ENCODE measurements around the gene KIR3DL2. TPM values are rescaled to one million over a fixed set of nuclear protein-coding genes. Genes with fewer than 3 reads are reported as not detected.
"Not testable (repeated sequence)": the region's sequence is repeated elsewhere in the genome, so short reads cannot be mapped to it uniquely, and the experiment has no call there.

Gene KIR3DL2
- total and polyA plus RNA-seq, 7 donors = 0.22 TPM; not detected in 6

DNA sequence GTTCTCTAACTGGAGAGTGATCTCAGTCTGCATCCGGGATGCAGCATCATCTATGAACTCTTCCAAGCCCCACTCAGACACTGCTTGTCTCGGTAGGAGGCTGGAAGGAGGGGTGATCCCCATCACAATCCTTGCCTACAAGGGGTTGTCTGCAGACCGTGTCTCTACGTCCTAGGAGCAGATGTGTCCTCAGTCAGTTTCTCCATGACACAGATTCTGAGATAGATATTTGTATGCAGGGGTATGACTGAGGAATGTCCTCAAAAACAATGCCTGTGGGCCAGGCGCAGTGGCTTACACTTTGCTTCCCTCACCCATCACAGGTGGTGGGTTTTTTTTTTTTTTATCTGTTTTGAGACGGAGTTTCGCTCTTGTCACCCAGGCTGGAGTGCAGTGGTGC lies 56.6 kb downstream of the KIR3DL2 start:
- TF ChIP-seq, protein P1, sequence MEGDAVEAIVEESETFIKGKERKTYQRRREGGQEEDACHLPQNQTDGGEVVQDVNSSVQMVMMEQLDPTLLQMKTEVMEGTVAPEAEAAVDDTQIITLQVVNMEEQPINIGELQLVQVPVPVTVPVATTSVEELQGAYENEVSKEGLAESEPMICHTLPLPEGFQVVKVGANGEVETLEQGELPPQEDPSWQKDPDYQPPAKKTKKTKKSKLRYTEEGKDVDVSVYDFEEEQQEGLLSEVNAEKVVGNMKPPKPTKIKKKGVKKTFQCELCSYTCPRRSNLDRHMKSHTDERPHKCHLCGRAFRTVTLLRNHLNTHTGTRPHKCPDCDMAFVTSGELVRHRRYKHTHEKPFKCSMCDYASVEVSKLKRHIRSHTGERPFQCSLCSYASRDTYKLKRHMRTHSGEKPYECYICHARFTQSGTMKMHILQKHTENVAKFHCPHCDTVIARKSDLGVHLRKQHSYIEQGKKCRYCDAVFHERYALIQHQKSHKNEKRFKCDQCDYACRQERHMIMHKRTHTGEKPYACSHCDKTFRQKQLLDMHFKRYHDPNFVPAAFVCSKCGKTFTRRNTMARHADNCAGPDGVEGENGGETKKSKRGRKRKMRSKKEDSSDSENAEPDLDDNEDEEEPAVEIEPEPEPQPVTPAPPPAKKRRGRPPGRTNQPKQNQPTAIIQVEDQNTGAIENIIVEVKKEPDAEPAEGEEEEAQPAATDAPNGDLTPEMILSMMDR (IDR thresholded peaks at IDR 0.05) = no peak
- TF ChIP-seq POLR2A (IDR thresholded peaks at IDR 0.05) = no peak
- TF ChIP-seq POLR2AphosphoS5 (IDR thresholded peaks at IDR 0.05) = no peak
- TF ChIP-seq EP300 (IDR thresholded peaks at IDR 0.05) = no peak
- no peak for DNase-seq
- Histone ChIP-seq H3K4me1 (no peaks in the 10 kb centered on the region), H3K36me3 (no peaks in the 10 kb centered on the region), H3K9me3 (no peaks in the 10 kb centered on the region), H3K27ac (no peak overlapping the region), H3K27me3 (peaks cover 0 to 8% (median 0%) of the 10 kb centered on the region in 3 donors), H3K4me3 (no peak overlapping the region)
- WGBS, 2 donors = 84 to 86% methylated on average over 7 of the region's 7 CpGs
- intact Hi-C loops (cut with DNase I) = no loop called here

DNA sequence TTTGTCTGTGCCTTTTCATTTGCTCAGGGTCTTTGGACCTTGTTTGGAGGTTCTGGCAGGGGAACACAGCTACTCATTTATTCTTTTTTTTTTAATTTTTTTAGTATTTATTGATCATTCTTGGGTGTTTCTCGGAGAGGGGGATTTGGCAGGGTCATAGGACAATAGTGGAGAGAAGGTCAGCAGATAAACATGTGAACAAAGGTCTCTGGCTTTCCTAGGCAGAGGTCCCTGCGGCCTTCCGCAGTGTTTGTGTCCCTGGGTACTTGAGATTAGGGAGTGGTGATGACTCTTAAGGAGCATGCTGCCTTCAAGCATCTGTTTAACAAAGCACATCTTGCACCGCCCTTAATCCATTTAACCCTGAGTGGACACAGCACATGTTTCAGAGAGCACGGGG lies 57.7 kb downstream of the KIR3DL2 start:
- H3K27me3 ChIP-seq; DNase-seq; H3K27ac ChIP-seq; H3K9me3 ChIP-seq; H3K4me3 ChIP-seq; H3K36me3 ChIP-seq; intact Hi-C loops (cut with DNase I); H3K4me1 ChIP-seq: not testable (repeated sequence)
- 55 to 90% methylated on average over 4 of the region's 5 CpGs for WGBS, 2 donors

Small RNAs within 50 kb of the gene (small RNA-seq; reads per million reads assigned to genes)
- gene RNU6-222P = 0 reads per million in 3 donors

Other genes with a start within 250 kb of the KIR3DL2 start
- 1 to 10 TPM; 1.8 to 5.8 (median 3.0) TPM for gene LILRB1, start 220.0 kb upstream of the KIR3DL2 start, total RNA-seq
- gene LILRB1, start 220.0 kb upstream of the KIR3DL2 start, polyA plus RNA-seq = 10 to 100 TPM in 1 of 3 donors, 1 to 10 TPM in 2; 3.7 to 11.7 (median 6.6) TPM
- 1 to 10 TPM; 1.4 to 6.4 (median 4.3) TPM for gene LILRB4, start 187.5 kb upstream of the KIR3DL2 start, total RNA-seq
- gene LILRB4, start 187.5 kb upstream of the KIR3DL2 start, polyA plus RNA-seq = 10 to 100 TPM in 2 of 3 donors, 1 to 10 TPM in 1; 3.0 to 23.8 (median 15.8) TPM
- gene KIR3DL3, start 126.0 kb upstream of the KIR3DL2 start, total RNA-seq = not detected
- gene KIR3DL3, start 126.0 kb upstream of the KIR3DL2 start, polyA plus RNA-seq = under 1 TPM in 1 of 3 donors, not detected in 2; 0.06 TPM
- gene KIR2DL3, start 111.9 kb upstream of the KIR3DL2 start, total RNA-seq = not detected
- gene KIR2DL3, start 111.9 kb upstream of the KIR3DL2 start, polyA plus RNA-seq = under 1 TPM in 1 of 3 donors, not detected in 2; 0.07 TPM
- gene KIR2DL1, start 80.7 kb upstream of the KIR3DL2 start, total RNA-seq = not detected
- gene KIR2DL1, start 80.7 kb upstream of the KIR3DL2 start, polyA plus RNA-seq = under 1 TPM in 1 of 3 donors, not detected in 2; 0.06 TPM
- gene KIR2DL4, start 46.8 kb upstream of the KIR3DL2 start, total RNA-seq = not detected
- gene KIR2DL4, start 46.8 kb upstream of the KIR3DL2 start, polyA plus RNA-seq = under 1 TPM in 1 of 3 donors, not detected in 2; 0.45 TPM
- not detected for gene KIR3DL1, start 34.0 kb upstream of the KIR3DL2 start, total RNA-seq
- gene KIR3DL1, start 34.0 kb upstream of the KIR3DL2 start, polyA plus RNA-seq = under 1 TPM in 1 of 3 donors, not detected in 2; 0.04 TPM
- not detected for gene KIR2DS4, start 17.8 kb upstream of the KIR3DL2 start, total RNA-seq
- under 1 TPM in 1 of 3 donors, not detected in 2; 0.10 TPM for gene KIR2DS4, start 17.8 kb upstream of the KIR3DL2 start, polyA plus RNA-seq
- gene FCAR, start 23.8 kb downstream of the KIR3DL2 start, total RNA-seq = 1 to 10 TPM in 1 of 4 donors, under 1 TPM in 1, not detected in 2; 0.49 to 1.2 TPM
- 1 to 10 TPM in 1 of 3 donors, under 1 TPM in 1, not detected in 1; 0.17 to 2.1 TPM for gene FCAR, start 23.8 kb downstream of the KIR3DL2 start, polyA plus RNA-seq
- gene NCR1, start 55.7 kb downstream of the KIR3DL2 start, total RNA-seq = not detected
- under 1 TPM in 1 of 3 donors, not detected in 2; 0.60 TPM for gene NCR1, start 55.7 kb downstream of the KIR3DL2 start, polyA plus RNA-seq
- gene NLRP7, start 97.1 kb downstream of the KIR3DL2 start, total RNA-seq = not detected
- gene NLRP7, start 97.1 kb downstream of the KIR3DL2 start, polyA plus RNA-seq = under 1 TPM in 1 of 3 donors, not detected in 2; 0.07 TPM
- gene NLRP2, start 115.9 kb downstream of the KIR3DL2 start, total RNA-seq = 1 to 10 TPM in 1 of 4 donors, under 1 TPM in 2, not detected in 1; 0.36 to 1.8 (median 0.55) TPM
- 1 to 10 TPM; 3.9 to 9.7 (median 5.4) TPM for gene NLRP2, start 115.9 kb downstream of the KIR3DL2 start, polyA plus RNA-seq
- gene GP6, start 187.8 kb downstream of the KIR3DL2 start, total RNA-seq = 1 to 10 TPM in 1 of 4 donors, under 1 TPM in 2, not detected in 1; 0.16 to 1.2 (median 0.83) TPM
- gene GP6, start 187.8 kb downstream of the KIR3DL2 start, polyA plus RNA-seq = under 1 TPM in 1 of 3 donors, not detected in 2; 0.28 TPM
- gene RDH13, start 212.7 kb downstream of the KIR3DL2 start, total RNA-seq = 10 to 100 TPM in 2 of 4 donors, 1 to 10 TPM in 2; 6.9 to 12.1 (median 9.9) TPM
- gene RDH13, start 212.7 kb downstream of the KIR3DL2 start, polyA plus RNA-seq = 10 to 100 TPM in 2 of 3 donors, 1 to 10 TPM in 1; 9.6 to 41.0 (median 24.3) TPM
- gene EPS8L1, start 225.4 kb downstream of the KIR3DL2 start, total RNA-seq = under 1 TPM in 1 of 4 donors, not detected in 3; 0.28 TPM
- gene EPS8L1, start 225.4 kb downstream of the KIR3DL2 start, polyA plus RNA-seq = 10 to 100 TPM; 36.3 to 77.8 (median 37.8) TPM

Measured in sigmoid colon (tissue), 7 donors.